GM19099 (cell line): Measurements from ENCODE around the gene ZCCHC2.

Experiments used
- POLR2A ChIP-seq: IDR thresholded peaks from 3 replicates; pipeline ENCODE4 v1.6.1; 2011; ENCODE audit warnings: low read depth; ENCODE audit not compliant: insufficient read length; ENCODE audit errors: extremely low read depth

Gene ZCCHC2

GRCh38 chr18:62522504-62523254 lies at the start of gene ZCCHC2:
Gene ZCCHC2 (plus strand): TSS chr18:62523025. CDS start chr18:62523425, 400 bp downstream.
- TF ChIP-seq POLR2A, result peak; percentile 84

GRCh38 chr18:62479574-62479973 lies 43.3 kb upstream of the ZCCHC2 start:
- TF ChIP-seq POLR2A, result no peak

GRCh38 chr18:62480927-62481326 lies 41.9 kb upstream of the ZCCHC2 start:
- TF ChIP-seq POLR2A, result no peak

- no peak for TF ChIP-seq POLR2A
Observed at GRCh38 chr18:62484941-62485340, 37.9 kb upstream of the ZCCHC2 start.

GRCh38 chr18:62485684-62486083 lies 37.1 kb upstream of the ZCCHC2 start:
- TF ChIP-seq POLR2A, result no peak

- TF ChIP-seq POLR2A, result no peak
Observed at GRCh38 chr18:62486290-62486964, 36.4 kb upstream of the ZCCHC2 start.

- no peak for TF ChIP-seq POLR2A
Observed at GRCh38 chr18:62487161-62487560, 35.7 kb upstream of the ZCCHC2 start.

GRCh38 chr18:62490967-62491695 lies 31.7 kb upstream of the ZCCHC2 start:
- no peak for TF ChIP-seq POLR2A

- TF ChIP-seq POLR2A, result no peak
Observed at GRCh38 chr18:62493033-62493862, 29.6 kb upstream of the ZCCHC2 start.

GRCh38 chr18:62494764-62495163 lies 28.1 kb upstream of the ZCCHC2 start:
- no peak for TF ChIP-seq POLR2A

GRCh38 chr18:62496262-62496661 lies 26.6 kb upstream of the ZCCHC2 start:
- TF ChIP-seq POLR2A, result no peak

- no peak for TF ChIP-seq POLR2A
Observed at GRCh38 chr18:62497190-62497772, 25.5 kb upstream of the ZCCHC2 start.

- TF ChIP-seq POLR2A, result no peak
Observed at GRCh38 chr18:62498616-62499262, 24.1 kb upstream of the ZCCHC2 start.

- TF ChIP-seq POLR2A, result no peak
Observed at GRCh38 chr18:62499263-62499650, 23.6 kb upstream of the ZCCHC2 start.
